ENCODE results near the gene ZNF362. TPM values are rescaled to one million over a fixed set of nuclear protein-coding genes. Genes with fewer than 3 reads are reported as not detected.

The ZNF362 gene
- total RNA-seq, 2 donors from 2014 or later: 7.9 to 17.9 TPM

GRCh38 chr1:33272509-33272908, 16.2 kb downstream of the ZNF362 start:
- Histone ChIP-seq H3K4me3 (no peak overlapping the region), H3K9me3 (no peaks in the 10 kb centered on the region), H3K27ac (no peak overlapping the region), H3K36me3 (replicated peaks in 1 of 2; ENCODE audit: insufficient read depth in 1 of 2, low read depth in 2 of 2) (peaks cover 0 to 1% of the 10 kb centered on the region in 2 donors), H3K4me1 (no peaks in the 10 kb centered on the region), H3K27me3 (no peaks in the 10 kb centered on the region)
- DNase-seq (no peak), ATAC-seq (no peak)
- intact Hi-C loops (cut with DNase I): no loop called here
- no peak for TF ChIP-seq CTCF (IDR thresholded peaks at IDR 0.05)
- TF ChIP-seq POLR2A (IDR thresholded peaks at IDR 0.05): no peak
- 74% methylated on average over 3 of the region's 3 CpGs for WGBS, 2 donors

- Histone ChIP-seq H3K4me3 (no peak overlapping the region), H3K36me3 (replicated peaks in 1 of 2; ENCODE audit: insufficient read depth in 1 of 2, low read depth in 2 of 2) (peaks cover 0 to 1% of the 10 kb centered on the region in 2 donors), H3K4me1 (no peaks in the 10 kb centered on the region), H3K27me3 (no peaks in the 10 kb centered on the region), H3K27ac (no peak overlapping the region), H3K9me3 (no peaks in the 10 kb centered on the region)
- TF ChIP-seq CTCF (IDR thresholded peaks at IDR 0.05) (no peak), POLR2A (IDR thresholded peaks at IDR 0.05) (no peak)
- DNase-seq (no peak), ATAC-seq (no peak)
- intact Hi-C loops (cut with DNase I): no loop called here
- WGBS, 2 donors: 86% methylated on average over 1 of the region's 1 CpG; no CpG with 5 or more reads in 1 of the 2 donors
Observed at GRCh38 chr1:33272930-33273329, 16.6 kb downstream of the ZNF362 start.

- TF ChIP-seq POLR2A (IDR thresholded peaks at IDR 0.05) (no peak), CTCF (IDR thresholded peaks at IDR 0.05) (no peak)
- intact Hi-C loops (cut with DNase I): no loop called here
- WGBS, 2 donors: 80 to 87% methylated on average over 3 of the region's 3 CpGs
- Histone ChIP-seq H3K27me3 (no peaks in the 10 kb centered on the region), H3K27ac (no peak overlapping the region), H3K36me3 (replicated peaks in 1 of 2; ENCODE audit: insufficient read depth in 1 of 2, low read depth in 2 of 2) (peaks cover 0 to 1% of the 10 kb centered on the region in 2 donors), H3K4me3 (no peak overlapping the region), H3K9me3 (no peaks in the 10 kb centered on the region), H3K4me1 (no peaks in the 10 kb centered on the region)
- DNase-seq: no peak
- no peak for ATAC-seq
Observed at GRCh38 chr1:33273406-33273805, 17.1 kb downstream of the ZNF362 start.

- WGBS, 2 donors: 78 to 80% methylated on average over 7 of the region's 7 CpGs
- Histone ChIP-seq H3K36me3 (replicated peaks in 1 of 2; ENCODE audit: insufficient read depth in 1 of 2, low read depth in 2 of 2) (peaks cover 0 to 1% of the 10 kb centered on the region in 2 donors), H3K9me3 (no peaks in the 10 kb centered on the region), H3K4me3 (no peak overlapping the region), H3K4me1 (no peaks in the 10 kb centered on the region), H3K27ac (no peak overlapping the region), H3K27me3 (no peaks in the 10 kb centered on the region)
- DNase-seq (no peak), ATAC-seq (no peak)
- no peak for TF ChIP-seq POLR2A (IDR thresholded peaks at IDR 0.05)
- no peak for TF ChIP-seq CTCF (IDR thresholded peaks at IDR 0.05)
- intact Hi-C loops (cut with DNase I): no loop called here
Observed at GRCh38 chr1:33273961-33274371, 17.7 kb downstream of the ZNF362 start.

- H3K4me3 ChIP-seq: no peak overlapping the region
- no peak for TF ChIP-seq CTCF (IDR thresholded peaks at IDR 0.05)
- no peak for ATAC-seq
- H3K27ac ChIP-seq: no peak overlapping the region
- H3K4me1 ChIP-seq: no peaks in the 10 kb centered on the region
- H3K9me3 ChIP-seq: no peaks in the 10 kb centered on the region
- no peak for DNase-seq
- 78 to 100% methylated on average over 1 of the region's 1 CpG for WGBS, 2 donors
- no peaks in the 10 kb centered on the region for H3K27me3 ChIP-seq
- intact Hi-C loops (cut with DNase I): no loop called here
- peaks cover 0 to 1% of the 10 kb centered on the region in 2 donors for H3K36me3 ChIP-seq (replicated peaks in 1 of 2; ENCODE audit: insufficient read depth in 1 of 2, low read depth in 2 of 2)
Observed at GRCh38 chr1:33274446-33274845, 18.2 kb downstream of the ZNF362 start.
